HepG2 (cell line): ENCODE measurements around the gene NBPF3. TPM values are rescaled to one million over a fixed set of nuclear protein-coding genes. Genes with fewer than 3 reads are reported as not detected.

Source experiments
- ATAC-seq: fragments of 200-7000 bp; cut with Tn5 transposase; 3 replicates; pipeline ENCODE4 v1.9.1; 2020; ENCODE audit warnings: mild to moderate bottlenecking, moderate library complexity
- BruUV-seq: library from RNA; stranded (reverse); fragments of 400-500 nt; replicated peaks from 2 replicates; lab custom pipeline; 2021; lab: Mats Ljungman, UMichigan
- CTCF ChIA-PET: fragments of 300-600 bp; formaldehyde crosslinking; extraction: SDS; loops from one replicate; lab custom pipeline; 2021; ENCODE audit warnings: low total read pairs, inconsistent platforms, low intra/inter-chr PET ratio; lab: Yijun Ruan, JAX
- POLR2A ChIA-PET: fragments of 350-600 bp; sonication (Branson Sonifier 250); formaldehyde crosslinking; loops from one replicate; lab custom pipeline; 2020; ENCODE audit warnings: antibody characterized with exemption, inconsistent platforms; lab: Yijun Ruan, JAX
- DNase-seq: peaks from one replicate; pipeline ENCODE4 v3.0.0-alpha.2; 2015; ENCODE audit warnings: low spot score
- FAIRE-seq: peaks from 3 replicates; lab custom pipeline; 2011; peaks lifted over from hg19 to GRCh38; lab: Jason Lieb, UNC
- H2AFZ ChIP-seq: one replicate; pipeline ENCODE4 v1.6.1; 2011; ENCODE audit warnings: low read length, inconsistent platforms
- H3K27ac ChIP-seq: fragments of 300-600 bp; 3 replicates; pipeline ENCODE4 v1.8.0; 2011; ENCODE audit warnings: mixed run types, mild to moderate bottlenecking, mixed read lengths, low read length, inconsistent platforms; ENCODE audit not compliant: insufficient read depth; ENCODE audit errors: extremely low read length
- H3K27me3 ChIP-seq, 2 experiments: fragments of 200-600 bp in 1 of 2; 2 replicates in 1 of 2; 3 replicates in 1 of 2; pipeline versions ENCODE4 v1.6.0 to v1.8.0; 2011; ENCODE audit warnings: low read length in 2 of 2, mild to moderate bottlenecking in 2 of 2, moderate library complexity in 2 of 2, inconsistent platforms in 1 of 2; ENCODE audit not compliant: insufficient read depth in 2 of 2, control insufficient read depth in 1 of 2
- H3K36me3 ChIP-seq, 2 experiments: fragments of 200-600 bp in 1 of 2; replicated peaks in 1 of 2; 2 replicates in 1 of 2; 3 replicates in 1 of 2; pipeline versions ENCODE4 v1.5.1 to v1.8.0; 2011; ENCODE audit warnings: low read length in 2 of 2, inconsistent platforms in 1 of 2; ENCODE audit not compliant: insufficient read depth in 2 of 2, control insufficient read depth in 1 of 2
- H3K4me1 ChIP-seq: 2 replicates; pipeline ENCODE4 v1.5.1; 2012; ENCODE audit warnings: low read length, inconsistent platforms; ENCODE audit not compliant: insufficient read depth
- H3K4me2 ChIP-seq: 2 replicates; pipeline ENCODE4 v1.6.0; 2011; ENCODE audit warnings: low read depth, low read length, inconsistent platforms
- H3K4me3 ChIP-seq, 3 experiments: fragments of 200-600 bp in 1 of 3; sonication (generic), shearing (Covaris generic) in 1 of 3; replicated peaks in 1 of 3; 2 replicates each; pipeline ENCODE4 v1.5.1; 2011 to 2016; ENCODE audit warnings: low read length in 3 of 3, inconsistent platforms in 2 of 3, low read depth in 2 of 3, mild to moderate bottlenecking in 2 of 3, control low read depth in 1 of 3, mixed read lengths in 1 of 3; ENCODE audit not compliant: insufficient read depth in 1 of 3
- H3K79me2 ChIP-seq: one replicate; pipeline ENCODE4 v1.6.1; 2011; ENCODE audit warnings: low read length, inconsistent platforms; ENCODE audit not compliant: insufficient read depth
- H3K9ac ChIP-seq: 2 replicates; pipeline ENCODE4 v1.6.0; 2011; ENCODE audit warnings: mild to moderate bottlenecking, low read depth, low read length, inconsistent platforms; ENCODE audit not compliant: insufficient read depth
- H3K9me3 ChIP-seq: 2 replicates; pipeline ENCODE4 v1.5.1; 2012; ENCODE audit warnings: mild to moderate bottlenecking, low read length
- H4K20me1 ChIP-seq: 2 replicates; pipeline ENCODE4 v1.6.0; 2011; ENCODE audit warnings: inconsistent platforms, mild to moderate bottlenecking, low read length, moderate library complexity; ENCODE audit not compliant: insufficient read depth
- AKAP8 ChIP-seq: sonication (generic); formaldehyde crosslinking; IDR thresholded peaks from 2 replicates; pipeline ENCODE4 v1.5.1; 2020; ENCODE audit warnings: mild to moderate bottlenecking, missing genetic modification reagents
- BORCS8-MEF2B ChIP-seq: sonication (generic); formaldehyde crosslinking; IDR thresholded peaks from 2 replicates; pipeline ENCODE4 v1.8.0; 2022; ENCODE audit warnings: mild to moderate bottlenecking, missing genetic modification reagents
- CENPT ChIP-seq: sonication (generic); formaldehyde crosslinking; IDR thresholded peaks from 2 replicates; pipeline ENCODE4 v1.8.0; 2022; ENCODE audit warnings: low read depth, mild to moderate bottlenecking, moderate library complexity, missing genetic modification reagents
- CREM ChIP-seq, 2 experiments: sonication (generic) in 1 of 2; formaldehyde crosslinking in 1 of 2; IDR thresholded peaks; 2 replicates each; pipeline versions ENCODE4 v1.4.0 to v1.6.1; 2016 to 2020; ENCODE audit warnings: antibody characterized with exemption in 1 of 2, mild to moderate bottlenecking in 1 of 2, missing genetic modification reagents in 1 of 2
- HBP1 ChIP-seq: IDR thresholded peaks from 2 replicates; pipeline ENCODE4 v1.6.1; 2016; ENCODE audit warnings: low read depth, control low read depth
- HNF4A ChIP-seq: sonication (generic); formaldehyde crosslinking; IDR thresholded peaks from 2 replicates; pipeline ENCODE4 v1.4.0; 2020; ENCODE audit warnings: missing genetic modification reagents
- HOXA7 ChIP-seq: sonication (generic); formaldehyde crosslinking; IDR thresholded peaks from 2 replicates; pipeline ENCODE4 v1.8.1; 2022; ENCODE audit warnings: mild to moderate bottlenecking, missing genetic modification reagents, moderate library complexity
- HOXD1 ChIP-seq: sonication (generic); formaldehyde crosslinking; IDR thresholded peaks from 2 replicates; pipeline ENCODE4 v1.5.0; 2020; ENCODE audit warnings: missing genetic modification reagents
- IKZF1 ChIP-seq: fragments of 450-650 bp; IDR thresholded peaks from 2 replicates; pipeline ENCODE4 v1.7.1; 2016
- MAFF ChIP-seq: IDR thresholded peaks from 2 replicates; pipeline ENCODE4 v1.6.1; 2011; ENCODE audit warnings: low read depth, low read length, improper control_type of control experiment
- PHF20 ChIP-seq: sonication (generic); formaldehyde crosslinking; IDR thresholded peaks from 2 replicates; pipeline ENCODE4 v1.5.0; 2020; ENCODE audit warnings: mild to moderate bottlenecking, missing genetic modification reagents
- PRMT3 ChIP-seq: sonication (generic); formaldehyde crosslinking; IDR thresholded peaks from 2 replicates; pipeline ENCODE4 v1.8.1; 2022; ENCODE audit warnings: low read depth, mild to moderate bottlenecking, moderate library complexity, missing genetic modification reagents, borderline replicate concordance
- RBAK ChIP-seq: sonication (generic); formaldehyde crosslinking; IDR thresholded peaks from 2 replicates; pipeline ENCODE4 v1.5.1; 2020; ENCODE audit warnings: mild to moderate bottlenecking, missing genetic modification reagents
- TCF12 ChIP-seq, 2 experiments: fragments of 450-650 bp in 1 of 2; sonication (generic) in 1 of 2; formaldehyde crosslinking in 1 of 2; IDR thresholded peaks; 2 replicates each; pipeline versions ENCODE4 v1.6.1 to v1.8.0; 2017 to 2022; ENCODE audit warnings: antibody characterized with exemption in 1 of 2, mild to moderate bottlenecking in 1 of 2, missing genetic modification reagents in 1 of 2, moderate library complexity in 1 of 2
- ZFX ChIP-seq: sonication (generic); formaldehyde crosslinking; IDR thresholded peaks from 2 replicates; pipeline ENCODE4 v1.4.0; 2020; ENCODE audit warnings: mild to moderate bottlenecking, low read depth, missing genetic modification reagents, moderate library complexity
- ZNF703 ChIP-seq: sonication (generic); formaldehyde crosslinking; IDR thresholded peaks from 2 replicates; pipeline ENCODE4 v1.5.1; 2020; ENCODE audit warnings: missing genetic modification reagents, mild to moderate bottlenecking, moderate library complexity, borderline replicate concordance
- ZNF710 ChIP-seq: sonication (generic); formaldehyde crosslinking; IDR thresholded peaks from 2 replicates; pipeline ENCODE4 v1.5.0; 2020; ENCODE audit warnings: mild to moderate bottlenecking, missing genetic modification reagents, borderline replicate concordance
- ZNF720 ChIP-seq: sonication (generic); formaldehyde crosslinking; IDR thresholded peaks from 2 replicates; pipeline ENCODE4 v1.4.0; 2020; ENCODE audit warnings: missing genetic modification reagents
- ZSCAN5A ChIP-seq: sonication (generic); formaldehyde crosslinking; IDR thresholded peaks from 2 replicates; pipeline ENCODE4 v1.8.0; 2022; ENCODE audit warnings: mild to moderate bottlenecking, missing genetic modification reagents, borderline replicate concordance
- WGBS: methylation state at CpG from one replicate; pipeline ENCODE4 v1.1.6; 2017; ENCODE audit warnings: low lambda C conversion rate; 5-methylcytosine and 5-hydroxymethylcytosine counted together
- in situ Hi-C: cut with HindIII; loops from 2 replicates; pipeline ENCODE4 v1.10.0; 2017; ENCODE audit warnings: low pct_unique_long_range_greater_than_20kb; ENCODE audit not compliant: extremely low pct_ligation_motif_present
- intact Hi-C: fragments of 100-400 bp; cut with micrococcal nuclease; formaldehyde crosslinking; loops from one replicate; pipeline ENCODE4 v1.10.0; 2022; ENCODE audit not compliant: unreplicated experiment
- polyA plus RNA-seq, 8 experiments: library from polyadenylated mRNA; depleted of rRNA in 3 of 8; stranded (reverse) in 7 of 8; unstranded in 1 of 8; fragments of >200 nt; fragmentation: Illumina TruSeq in 4 of 8; extraction: Trizol in 4 of 8; gene quantifications; 2 replicates each; pipeline versions ENCODE4 v1.2.1 to v1.2.3, GENCODE V29; 2011 to 2016; ENCODE audit warnings: low read depth in 4 of 8, missing spikeins in 1 of 8, mixed read lengths in 1 of 8; ENCODE audit not compliant: insufficient read depth in 1 of 8
- total RNA-seq, 5 experiments: library from RNA; depleted of rRNA; stranded (reverse); fragments of >200 nt; fragmentation: Illumina TruSeq; extraction: Trizol; gene quantifications; 2 replicates each; pipeline ENCODE4 v1.2.3, GENCODE V29; 2016; ENCODE audit warnings: low read depth in 1 of 5

Gene NBPF3
- total and polyA plus RNA-seq, 2 of the 13 experiments (the other 11 are each of a cell fraction or from before 2014, with no cell fraction given): 3.5 to 4.9 TPM

- no peak for TF ChIP-seq HBP1
- TF ChIP-seq, all 625 proteins: peak for 0
Measured at GRCh38 chr1:21496886-21497285, 56.9 kb downstream of the NBPF3 start (continued).

DNA sequence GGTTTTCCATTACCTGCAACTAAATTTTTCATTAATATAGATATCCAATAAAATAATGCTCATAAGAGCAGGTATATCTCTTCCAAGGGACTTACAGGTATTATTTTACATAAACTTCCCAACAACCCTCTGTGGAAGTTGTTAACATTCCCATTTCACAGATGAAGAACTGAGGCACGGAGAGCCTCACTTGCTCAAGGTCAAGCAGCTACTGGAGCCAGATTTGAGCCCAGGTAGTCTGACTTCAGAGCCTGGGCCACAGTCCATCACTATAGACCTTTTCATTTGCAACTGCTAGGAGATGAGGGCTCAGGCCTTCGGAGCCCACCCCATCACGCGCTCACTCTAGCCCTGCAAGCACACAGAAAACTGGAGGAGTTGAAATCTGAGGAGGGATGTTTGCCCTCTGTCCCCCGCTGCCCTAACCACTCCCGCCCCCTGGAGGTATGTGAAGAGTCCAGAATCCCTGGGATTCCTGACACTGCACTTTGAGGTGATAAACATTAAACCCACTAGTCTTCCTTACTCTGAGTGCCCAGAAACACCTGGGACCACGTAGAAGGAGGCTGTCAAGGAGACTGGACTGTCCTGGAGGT, 57.6 kb downstream of the NBPF3 start:
- 0% methylated on average over 1 of the region's 7 CpGs for WGBS
- peak; percentile 43 for DNase-seq
- TF ChIP-seq PHF20 (no peak), HNF4A (CRISPR knock-in tag) (peak; percentile 12; the same call in 1 of the 2 replicates), ZSCAN5A (no peak), CREM (IDR thresholded peaks at IDR 0.05) (no peak), CREM (CRISPR knock-in tag; IDR thresholded peaks at IDR 0.05) (no peak), HOXA7 (CRISPR knock-in tag) (no peak), MAFF (peak; percentile 24; the same call in 1 of the 2 replicates), ZFX (CRISPR knock-in tag) (no peak), IKZF1 (no peak), HOXD1 (CRISPR knock-in tag) (no peak), ZNF720 (CRISPR knock-in tag) (no peak), AKAP8 (no peak), TCF12 (IDR thresholded peaks at IDR 0.05) (no peak), TCF12 (CRISPR knock-in tag; IDR thresholded peaks at IDR 0.05) (no peak), RBAK (CRISPR knock-in tag) (no peak), PRMT3 (CRISPR knock-in tag) (no peak), ZNF703 (no peak), CENPT (CRISPR knock-in tag) (no peak), ZNF710 (no peak), BORCS8-MEF2B (CRISPR knock-in tag) (no peak)

More for the DNA sequence above, 57.6 kb downstream of the NBPF3 start:
- H3K27ac ChIP-seq: no peak overlapping the region
- no peak overlapping the region for H2AFZ ChIP-seq
- peaks cover 9% of the 10 kb centered on the region for H3K4me1 ChIP-seq
- POLR2A ChIA-PET: no interaction called here
- H3K27me3 ChIP-seq: no peaks in the 10 kb centered on the region; a peak in 1 of 5 replicates
- intact Hi-C loops (loop anchor here (10.0 kb wide), 1 partner anchor 263 kb away; no protein-coding TSS in a partner anchor), in situ Hi-C loops (loop anchor here (25.0 kb wide), 1 partner anchor 260 kb away; no protein-coding TSS in a partner anchor)
- ATAC-seq (peak; percentile 82), FAIRE-seq (peak; percentile 21)
- no peaks in the 10 kb centered on the region for H3K9me3 ChIP-seq
- no TSS peak for BruUV-seq
- no peak overlapping the region for H3K4me3 ChIP-seq
- H3K79me2 ChIP-seq: no peaks in the 10 kb centered on the region
- no peaks in the 10 kb centered on the region for H3K36me3 ChIP-seq
- no peaks in the 10 kb centered on the region for H4K20me1 ChIP-seq
- H3K4me2 ChIP-seq: no peak overlapping the region
- CTCF ChIA-PET: no interaction called here
- H3K9ac ChIP-seq: no peak overlapping the region
